Mesendoderm (in vitro differentiated cells): Measurements from ENCODE around the gene PHACTR1.

Experiments used
- DNase-seq: peaks from one replicate; pipeline ENCODE4 v3.0.0; 2013
- H2AK5ac ChIP-seq: 2 replicates; pipeline ENCODE4 v1.6.1; 2013; ENCODE audit warnings: low read length, inconsistent platforms
- H2BK120ac ChIP-seq: 2 replicates; pipeline ENCODE4 v1.6.1; 2013; ENCODE audit warnings: low read depth, mild to moderate bottlenecking, low read length, moderate library complexity, mixed read lengths
- H2BK15ac ChIP-seq: replicated peaks from 2 replicates; pipeline ENCODE4 v1.6.1; 2013; ENCODE audit warnings: low read depth, mild to moderate bottlenecking, moderate library complexity
- H2BK5ac ChIP-seq: 2 replicates; pipeline ENCODE4 v1.6.1; 2013; ENCODE audit warnings: low read length, inconsistent platforms
- H3K18ac ChIP-seq: 2 replicates; pipeline ENCODE4 v1.6.1; 2013; ENCODE audit warnings: mild to moderate bottlenecking, low read length, mixed read lengths
- H3K23ac ChIP-seq: one replicate; pipeline ENCODE4 v1.6.1; 2013; ENCODE audit warnings: low read length
- H3K27ac ChIP-seq: 2 replicates; pipeline ENCODE4 v1.5.1; 2013; ENCODE audit warnings: low read depth, mild to moderate bottlenecking, inconsistent platforms, low read length, moderate library complexity
- H3K27me3 ChIP-seq: 2 replicates; pipeline ENCODE4 v1.6.1; 2013; ENCODE audit warnings: low read length, control low read depth, mild to moderate bottlenecking, inconsistent platforms; ENCODE audit not compliant: insufficient read depth, poor library complexity
- H3K36me3 ChIP-seq: 2 replicates; pipeline ENCODE4 v1.6.1; 2013; ENCODE audit warnings: low read length, inconsistent platforms; ENCODE audit not compliant: control insufficient read depth, insufficient read depth
- H3K4ac ChIP-seq: one replicate; pipeline ENCODE4 v1.6.1; 2013; ENCODE audit warnings: low read depth, mild to moderate bottlenecking, low read length, moderate library complexity
- H3K4me1 ChIP-seq: 2 replicates; pipeline ENCODE4 v1.6.1; 2013; ENCODE audit warnings: low read depth, low read length, inconsistent platforms; ENCODE audit not compliant: control insufficient read depth
- H3K4me2 ChIP-seq: 2 replicates; pipeline ENCODE4 v1.6.1; 2013; ENCODE audit warnings: low read length
- H3K4me3 ChIP-seq: 2 replicates; pipeline ENCODE4 v1.5.1; 2013; ENCODE audit warnings: mild to moderate bottlenecking, low read length
- H3K56ac ChIP-seq: one replicate; pipeline ENCODE4 v1.6.1; 2013; ENCODE audit warnings: low read length
- H3K79me1 ChIP-seq: 2 replicates; pipeline ENCODE4 v1.6.1; 2013; ENCODE audit warnings: low read length, inconsistent platforms
- H3K79me2 ChIP-seq: 2 replicates; pipeline ENCODE4 v1.6.1; 2013; ENCODE audit warnings: mild to moderate bottlenecking, low read length; ENCODE audit not compliant: control insufficient read depth, insufficient read depth
- H3K9ac ChIP-seq: 2 replicates; pipeline ENCODE4 v1.6.1; 2013; ENCODE audit warnings: low read length, inconsistent platforms
- H4K5ac ChIP-seq: one replicate; pipeline ENCODE4 v1.6.1; 2013; ENCODE audit warnings: low read length
- H4K8ac ChIP-seq: one replicate; pipeline ENCODE4 v1.6.1; 2013; ENCODE audit warnings: low read depth, mild to moderate bottlenecking, control low read depth, low read length, moderate library complexity
- WGBS: extraction: QIAGEN DNeasy Blood & Tissue Kit; methylation state at CpG from one replicate; pipeline ENCODE4 v1.1.7; 2013; ENCODE audit warnings: low lambda C conversion rate, missing lambda C conversion rate; ENCODE audit not compliant: insufficient coverage; ENCODE audit errors: extremely low coverage; 5-methylcytosine and 5-hydroxymethylcytosine counted together

Gene PHACTR1

GRCh38 chr6:12717356-12717755 is 789 bp downstream of the PHACTR1 start:
- no peaks in the 10 kb centered on the region for H3K79me2 ChIP-seq
- H2AK5ac ChIP-seq, result no peak overlapping the region
- H3K23ac ChIP-seq, result no peak overlapping the region
- no peak overlapping the region for H3K56ac ChIP-seq
- no peak overlapping the region for H3K18ac ChIP-seq
- no peak overlapping the region for H3K4ac ChIP-seq
- H3K4me2 ChIP-seq, result no peak overlapping the region
- no peak overlapping the region for H3K4me3 ChIP-seq
- H2BK15ac ChIP-seq, result no peak overlapping the region
- H2BK120ac ChIP-seq, result no peak overlapping the region
- no peaks in the 10 kb centered on the region for H3K27me3 ChIP-seq
- H3K9ac ChIP-seq, result no peak overlapping the region
- no peaks in the 10 kb centered on the region for H3K79me1 ChIP-seq
- no peaks in the 10 kb centered on the region for H3K36me3 ChIP-seq
- H4K5ac ChIP-seq, result no peak overlapping the region
- no peaks in the 10 kb centered on the region for H3K4me1 ChIP-seq
- H4K8ac ChIP-seq, result no peak overlapping the region
- no peak overlapping the region for H2BK5ac ChIP-seq
- no CpG with 5 or more reads among the region's 9 CpGs for WGBS
- H3K27ac ChIP-seq, result no peak overlapping the region
- DNase-seq, result no peak

- H3K4me3 ChIP-seq, result no peak overlapping the region
- H3K4ac ChIP-seq, result no peak overlapping the region
- H3K4me2 ChIP-seq, result no peak overlapping the region
- no peak overlapping the region for H3K56ac ChIP-seq
- no peaks in the 10 kb centered on the region for H3K79me1 ChIP-seq
- H2BK5ac ChIP-seq, result no peak overlapping the region
- H2BK120ac ChIP-seq, result no peak overlapping the region
- no peaks in the 10 kb centered on the region for H3K4me1 ChIP-seq
- no peak overlapping the region for H3K9ac ChIP-seq
- H3K18ac ChIP-seq, result no peak overlapping the region
- no peak overlapping the region for H3K23ac ChIP-seq
- no peak overlapping the region for H4K5ac ChIP-seq
- no CpG with 5 or more reads among the region's 9 CpGs for WGBS
- no peaks in the 10 kb centered on the region for H3K27me3 ChIP-seq
- H3K27ac ChIP-seq, result no peak overlapping the region
- no peaks in the 10 kb centered on the region for H3K79me2 ChIP-seq
- H2BK15ac ChIP-seq, result no peak overlapping the region
- no peaks in the 10 kb centered on the region for H3K36me3 ChIP-seq
- no peak overlapping the region for H4K8ac ChIP-seq
- no peak overlapping the region for H2AK5ac ChIP-seq
- no peak for DNase-seq
Measured at GRCh38 chr6:12718015-12718414, 1.4 kb downstream of the PHACTR1 start.

GRCh38 chr6:12719017-12719416 is 2.5 kb downstream of the PHACTR1 start:
- Histone ChIP-seq H3K9ac (no peak overlapping the region), H3K56ac (no peak overlapping the region), H3K36me3 (no peaks in the 10 kb centered on the region), H3K79me2 (no peaks in the 10 kb centered on the region), H3K27ac (no peak overlapping the region), H2BK15ac (no peak overlapping the region), H3K79me1 (no peaks in the 10 kb centered on the region), H3K23ac (no peak overlapping the region), H4K5ac (no peak overlapping the region), H3K4me3 (no peak overlapping the region), H3K18ac (no peak overlapping the region), H3K4me2 (no peak overlapping the region), H2BK120ac (no peak overlapping the region), H3K4ac (no peak overlapping the region), H3K4me1 (no peaks in the 10 kb centered on the region), H4K8ac (no peak overlapping the region), H2BK5ac (no peak overlapping the region), H2AK5ac (no peak overlapping the region), H3K27me3 (no peaks in the 10 kb centered on the region)
- no peak for DNase-seq
- WGBS, result no CpG with 5 or more reads among the region's 3 CpGs

- H4K5ac ChIP-seq, result no peak overlapping the region
- no peaks in the 10 kb centered on the region for H3K27me3 ChIP-seq
- WGBS, result no CpG with 5 or more reads among the region's 7 CpGs
- H3K18ac ChIP-seq, result no peak overlapping the region
- DNase-seq, result no peak
- no peak overlapping the region for H4K8ac ChIP-seq
- no peak overlapping the region for H3K4ac ChIP-seq
- no peak overlapping the region for H3K4me2 ChIP-seq
- no peaks in the 10 kb centered on the region for H3K79me2 ChIP-seq
- H3K79me1 ChIP-seq, result no peaks in the 10 kb centered on the region
- no peak overlapping the region for H2BK120ac ChIP-seq
- no peak overlapping the region for H2BK15ac ChIP-seq
- no peak overlapping the region for H3K27ac ChIP-seq
- no peak overlapping the region for H3K4me3 ChIP-seq
- H2BK5ac ChIP-seq, result no peak overlapping the region
- no peak overlapping the region for H2AK5ac ChIP-seq
- H3K4me1 ChIP-seq, result no peaks in the 10 kb centered on the region
- no peaks in the 10 kb centered on the region for H3K36me3 ChIP-seq
- no peak overlapping the region for H3K56ac ChIP-seq
- H3K23ac ChIP-seq, result no peak overlapping the region
- no peak overlapping the region for H3K9ac ChIP-seq
Measured at GRCh38 chr6:12720310-12720709, 3.7 kb downstream of the PHACTR1 start.

- Histone ChIP-seq H2BK5ac (no peak overlapping the region), H3K27ac (no peak overlapping the region)
- WGBS, result no CpG with 5 or more reads among the region's 2 CpGs
Measured at GRCh38 chr6:12725263-12725662, 8.7 kb downstream of the PHACTR1 start.

GRCh38 chr6:12729467-12729866 is 12.9 kb downstream of the PHACTR1 start:
- H3K79me2 ChIP-seq, result no peaks in the 10 kb centered on the region
- no peak overlapping the region for H3K27ac ChIP-seq
- no peaks in the 10 kb centered on the region for H3K27me3 ChIP-seq
- no peaks in the 10 kb centered on the region for H3K36me3 ChIP-seq
- peak; percentile 89 for DNase-seq
- no peak overlapping the region for H2AK5ac ChIP-seq
- H3K4me2 ChIP-seq, result no peak overlapping the region
- no peak overlapping the region for H4K5ac ChIP-seq
- H2BK15ac ChIP-seq, result peak overlapping the region; percentile 46
- peaks cover 2% of the 10 kb centered on the region for H3K4me1 ChIP-seq
- no CpG with 5 or more reads among the region's 4 CpGs for WGBS
- H3K4me3 ChIP-seq, result no peak overlapping the region
- H3K56ac ChIP-seq, result peak overlapping the region; percentile 2
- H3K79me1 ChIP-seq, result no peaks in the 10 kb centered on the region
- no peak overlapping the region for H3K18ac ChIP-seq
- H3K9ac ChIP-seq, result no peak overlapping the region
- H2BK120ac ChIP-seq, result no peak overlapping the region
- H4K8ac ChIP-seq, result no peak overlapping the region
- H3K4ac ChIP-seq, result no peak overlapping the region
- H2BK5ac ChIP-seq, result no peak overlapping the region
- H3K23ac ChIP-seq, result no peak overlapping the region

More at GRCh38 chr6:12725263-12725662, 8.7 kb downstream of the PHACTR1 start:
- no peak for DNase-seq
- Histone ChIP-seq H3K4me2 (no peak overlapping the region), H3K4me3 (no peak overlapping the region), H3K79me1 (no peaks in the 10 kb centered on the region), H3K79me2 (no peaks in the 10 kb centered on the region), H3K18ac (no peak overlapping the region), H2AK5ac (no peak overlapping the region), H2BK15ac (no peak overlapping the region), H3K36me3 (no peaks in the 10 kb centered on the region), H3K4ac (no peak overlapping the region), H3K9ac (no peak overlapping the region), H3K4me1 (peaks cover 2% of the 10 kb centered on the region), H2BK120ac (no peak overlapping the region), H3K56ac (no peak overlapping the region), H3K27me3 (no peaks in the 10 kb centered on the region), H4K5ac (no peak overlapping the region), H4K8ac (no peak overlapping the region), H3K23ac (no peak overlapping the region)
